Melanocyte of skin (primary cell): ENCODE measurements around the gene LAMP2. TPM values are rescaled to one million over a fixed set of nuclear protein-coding genes. Genes with fewer than 3 reads are reported as not detected.

Source experiments
- small RNA-seq, 2 donors: library from RNA; depleted of rRNA; stranded (forward); fragments of <200 nt; gene quantifications; one replicate each; pipeline ENCODE3, GENCODE V24; 2012
- total RNA-seq, 2 donors: library from RNA; depleted of rRNA; stranded (reverse); fragments of >200 nt; gene quantifications; 2 replicates each; pipeline ENCODE4 v1.2.3, GENCODE V29; 2012

LAMP2 gene
- total RNA-seq = 100 to 1,000 TPM; 296 to 366 TPM

DNA sequence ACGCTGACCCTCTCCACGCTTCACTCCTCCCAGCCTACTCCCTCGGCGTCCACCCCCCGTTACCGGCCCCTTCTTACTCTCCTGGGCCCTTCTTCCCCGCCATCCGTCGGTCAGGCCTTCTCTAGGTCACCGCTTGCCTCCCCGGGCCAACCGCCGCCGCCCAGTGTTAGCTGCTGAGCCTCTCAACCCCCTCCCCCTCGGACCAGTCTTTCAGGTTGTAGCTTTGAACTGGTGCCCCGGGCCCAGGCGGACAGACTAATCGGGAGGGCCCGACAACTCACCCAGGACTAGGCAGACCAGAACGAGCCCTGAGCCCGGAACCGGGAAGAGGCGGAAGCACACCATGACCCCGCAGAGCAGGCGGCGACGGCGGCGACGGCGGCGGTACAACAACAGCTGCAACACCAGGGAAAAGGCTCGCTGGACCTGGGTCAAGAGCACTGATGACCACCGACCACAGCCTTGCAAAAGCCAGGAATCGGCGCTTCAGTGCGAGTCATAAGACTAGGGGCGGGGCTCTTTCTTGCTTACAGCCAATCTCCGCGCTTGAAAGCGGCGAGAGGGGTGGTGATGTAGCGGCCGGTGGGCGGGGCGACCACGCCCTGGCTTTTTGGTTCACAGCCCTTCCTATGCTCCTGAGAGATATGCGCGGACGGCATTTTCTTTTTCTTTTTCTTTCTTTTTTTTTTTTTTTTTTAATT is at the start of gene LAMP2:
LAMP2 (minus strand) TSS at position 472 of the 701 bp plus-strand sequence; CDS start at position 345, 127 bp downstream.

Small RNAs within 50 kb of the gene (small RNA-seq; reads per million reads assigned to genes)
- gene RNU7-37P = 0.04 to 0.06 reads per million in 2 donors

Other genes with a start within 250 kb of the LAMP2 start
- 10 to 100 TPM; 28.6 to 29.6 TPM for gene ZBTB33, start 218.5 kb downstream of the LAMP2 start, total RNA-seq
- 10 to 100 TPM in 1 of 2 donors, 1 to 10 TPM in 1; 7.6 to 18.6 TPM for gene TMEM255A, start 157.8 kb downstream of the LAMP2 start, total RNA-seq
- gene ATP1B4, start 107.2 kb downstream of the LAMP2 start, total RNA-seq = not detected
- 10 to 100 TPM; 31.3 to 42.6 TPM for gene CUL4B, start 91.7 kb upstream of the LAMP2 start, total RNA-seq
- 10 to 100 TPM; 34.4 to 45.3 TPM for gene MCTS1, start 134.8 kb upstream of the LAMP2 start, total RNA-seq
- gene C1GALT1C1, start 160.8 kb upstream of the LAMP2 start, total RNA-seq = 10 to 100 TPM; 25.5 to 40.0 TPM